ENCODE data around the gene KLHL29.

KLHL29 gene

DNA sequence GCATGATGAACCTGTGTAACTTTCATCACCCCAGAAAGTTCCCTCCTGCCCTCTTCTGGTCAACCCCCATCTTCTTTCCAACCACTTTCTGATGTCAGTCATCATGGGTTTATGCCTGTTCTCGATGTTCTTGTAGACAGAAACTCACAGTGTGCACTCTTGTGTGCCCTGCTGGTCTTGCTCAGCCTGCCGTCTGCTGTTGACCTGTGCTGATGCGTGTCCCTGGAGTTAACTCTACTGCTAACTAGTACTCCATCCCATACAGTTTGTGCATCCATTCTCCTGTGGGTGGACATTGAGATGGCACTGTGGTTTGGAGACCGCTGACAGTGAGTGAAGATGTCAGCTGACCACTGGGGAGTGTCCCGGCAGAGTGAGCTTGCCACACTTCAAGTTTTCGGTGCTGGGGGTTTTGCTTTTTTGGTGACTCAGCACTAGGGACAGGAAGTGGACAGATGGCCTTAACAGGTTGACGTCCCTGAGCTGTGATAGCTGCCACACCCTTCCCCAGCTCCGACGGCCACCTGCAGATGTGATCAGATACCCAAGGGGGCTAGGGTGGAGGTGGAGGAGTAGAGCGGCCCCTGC lies 14.8 kb downstream of the KLHL29 start:
- no peak for DNase-seq (ENCODE audit: low spot score)

DNA sequence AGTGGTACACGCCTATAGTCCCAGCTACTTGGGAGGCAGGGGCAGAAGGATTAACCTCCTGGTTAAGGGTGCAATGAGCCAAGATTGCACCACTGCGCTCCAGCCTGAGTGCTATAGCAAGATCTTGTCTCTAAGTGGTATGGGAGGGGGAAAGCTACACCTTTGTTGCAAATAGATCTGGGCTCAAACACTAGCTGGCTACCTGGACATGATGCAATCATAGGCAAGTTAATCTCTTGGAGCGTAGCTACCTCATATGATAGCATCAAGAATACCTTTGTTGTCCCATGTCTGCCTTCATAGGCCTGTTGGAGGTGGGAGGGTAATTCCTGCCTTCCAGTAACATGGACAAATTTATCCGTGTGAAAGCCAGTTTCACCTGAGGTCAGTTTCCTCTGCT lies 15.7 kb downstream of the KLHL29 start:
- DNase-seq (ENCODE audit: low spot score) = no peak

DNA sequence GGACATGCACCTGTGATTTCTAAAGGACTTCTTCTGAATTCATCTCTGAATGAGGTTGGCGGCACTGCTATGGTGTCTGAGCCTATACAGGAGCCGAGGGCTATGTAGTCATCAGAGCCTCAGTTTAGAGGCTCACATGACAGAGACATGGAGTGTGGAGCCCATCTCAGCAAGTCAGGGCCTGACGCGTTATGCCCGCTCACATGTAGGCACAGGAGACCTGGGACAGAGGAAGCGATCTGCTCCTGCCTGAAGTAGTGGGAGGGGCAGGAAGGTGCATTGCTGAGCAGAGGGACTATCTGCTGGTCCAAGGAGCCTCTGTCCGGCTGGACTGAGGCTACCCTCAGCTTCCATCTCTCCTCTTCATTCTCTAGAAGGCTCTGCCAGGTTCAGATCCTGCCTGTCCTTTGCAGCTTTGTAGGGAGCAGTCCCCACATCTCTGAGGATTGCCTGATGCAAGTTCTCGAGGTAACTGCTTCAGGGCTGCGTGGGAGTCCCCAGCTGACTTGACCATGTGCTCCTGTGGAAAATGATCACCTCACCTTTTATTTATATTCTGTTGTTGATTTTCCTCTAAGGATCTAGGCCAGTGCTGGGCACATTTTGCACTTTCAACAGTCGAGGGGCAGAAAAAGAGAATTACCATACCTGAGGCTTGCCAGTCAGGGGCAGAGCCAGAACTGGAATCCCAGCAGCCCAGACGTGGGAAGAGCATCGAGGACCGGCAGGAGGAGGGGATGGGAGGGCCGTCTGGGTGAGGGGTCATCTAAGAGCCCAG lies 16.6 kb downstream of the KLHL29 start:
- DNase-seq (ENCODE audit: low spot score) = no peak

DNA sequence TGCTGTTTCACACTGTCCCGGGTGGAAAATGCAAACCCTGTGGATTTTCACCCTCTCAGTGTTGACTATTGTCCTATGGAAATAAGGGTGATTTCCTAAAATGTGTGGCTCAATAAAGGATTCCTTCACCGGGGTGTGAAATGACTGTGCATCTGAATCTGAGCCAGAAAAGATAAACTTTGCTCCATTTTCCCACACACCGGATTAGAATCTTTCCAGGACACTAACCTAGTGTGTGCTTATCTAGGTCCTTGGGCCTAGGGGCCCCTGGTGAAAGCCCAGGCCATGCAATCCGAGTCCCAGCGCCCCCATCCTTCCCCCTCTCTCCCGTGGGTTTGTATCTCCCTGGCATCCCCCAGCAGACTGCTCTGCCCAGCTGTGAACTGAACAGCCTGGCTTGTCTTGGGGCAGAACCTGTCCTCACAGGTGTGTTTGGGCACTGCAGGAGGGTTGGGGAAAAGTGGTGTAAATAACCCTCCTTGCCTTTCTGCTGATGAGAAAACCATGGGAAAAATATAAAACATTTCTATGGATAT lies 17.3 kb downstream of the KLHL29 start:
- DNase-seq (ENCODE audit: low spot score) = no peak

DNA sequence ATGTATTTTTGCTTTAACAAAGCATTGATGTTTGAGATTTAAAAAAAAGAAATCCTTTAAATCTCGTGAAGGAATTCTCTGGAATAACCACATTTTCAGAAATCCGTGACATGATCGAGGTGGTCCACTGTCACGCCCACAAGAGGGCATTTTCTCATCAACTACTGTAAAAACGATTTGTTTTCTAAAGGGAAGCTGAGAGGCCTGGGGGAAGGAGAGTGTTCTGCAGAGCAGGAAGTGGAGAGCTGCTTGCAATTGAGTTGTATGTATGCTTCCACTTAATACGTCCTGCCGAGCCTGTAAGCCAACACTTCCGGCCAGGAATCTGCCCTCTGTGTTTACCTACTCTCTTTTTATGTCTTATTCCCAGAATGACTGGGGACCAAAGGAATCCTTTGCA lies 19.4 kb downstream of the KLHL29 start:
- DNase-seq (ENCODE audit: low spot score) = peak; percentile 69

DNA sequence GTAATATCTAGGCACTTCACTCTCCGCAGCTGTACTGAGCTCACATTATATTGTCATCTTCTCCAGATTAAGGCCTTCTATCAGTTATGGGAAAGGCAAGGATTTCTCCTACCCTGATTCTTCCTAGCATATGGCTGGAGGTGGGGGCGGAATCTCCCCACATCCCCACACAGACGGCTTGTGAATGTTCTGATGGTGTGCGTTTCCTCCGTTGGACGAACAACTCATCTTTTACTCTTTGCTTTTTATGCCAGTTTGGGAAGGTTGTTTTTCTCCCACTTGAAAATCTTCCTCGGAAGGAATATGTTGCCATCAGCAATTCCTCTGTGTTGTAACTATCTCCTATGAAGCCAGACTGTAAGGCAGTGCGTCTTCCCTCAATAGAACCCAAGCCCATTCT lies 24.3 kb downstream of the KLHL29 start:
- peak; percentile 45 for DNase-seq (ENCODE audit: low spot score)

DNA sequence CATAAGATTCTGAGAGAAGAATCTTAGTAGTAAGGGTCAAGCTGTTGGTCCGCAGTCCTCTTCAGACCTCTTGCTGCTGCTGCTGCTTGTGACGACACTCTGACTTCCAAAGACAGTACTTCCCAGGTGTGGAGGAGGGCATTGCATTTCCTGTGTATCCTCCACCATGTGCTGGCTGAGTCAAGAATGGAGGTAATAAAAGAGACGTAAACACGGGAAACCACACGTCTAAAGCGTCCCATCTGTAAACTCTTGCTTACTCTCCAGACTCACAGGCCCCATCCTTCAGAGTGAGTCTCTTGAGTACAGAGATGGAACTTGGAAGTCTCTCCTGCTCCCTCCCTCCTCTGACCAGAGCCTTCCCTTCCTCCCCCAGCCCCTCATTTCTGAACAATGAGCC lies 25.6 kb downstream of the KLHL29 start:
- DNase-seq (ENCODE audit: low spot score) = no peak

DNA sequence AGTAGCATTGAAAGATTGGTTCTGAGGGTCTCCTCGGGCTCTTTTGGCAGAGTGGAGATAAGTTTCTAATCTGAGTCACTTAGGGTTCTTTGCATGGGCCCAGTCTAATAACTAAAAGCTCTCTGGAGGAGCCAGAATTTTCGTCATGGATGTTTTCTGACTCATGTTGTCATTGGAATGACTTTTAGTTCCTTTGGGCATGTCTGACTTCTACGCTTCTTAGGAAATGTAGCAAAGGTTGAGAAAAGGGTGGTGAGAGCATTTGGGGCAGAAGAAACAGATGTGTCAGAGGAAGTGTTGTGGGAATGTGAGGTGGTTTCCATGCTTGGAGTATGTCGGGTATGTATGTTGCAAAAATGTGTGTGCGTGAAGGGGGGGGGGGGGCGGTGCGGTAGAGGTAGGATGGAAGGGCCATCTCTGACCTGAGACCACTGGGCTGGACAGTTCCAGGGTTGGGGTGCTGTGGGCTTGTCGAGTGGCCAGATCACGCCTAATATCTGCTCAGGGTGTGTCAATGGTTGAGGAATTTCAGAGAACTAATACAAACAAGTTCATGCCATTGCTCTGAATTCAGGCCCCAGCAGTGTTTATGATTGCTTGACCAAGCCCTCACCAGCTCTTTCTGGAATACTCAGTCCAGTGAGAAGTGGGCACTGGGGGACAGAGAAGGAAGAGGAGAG lies 26.9 kb downstream of the KLHL29 start:
- no peak for DNase-seq (ENCODE audit: low spot score)

DNA sequence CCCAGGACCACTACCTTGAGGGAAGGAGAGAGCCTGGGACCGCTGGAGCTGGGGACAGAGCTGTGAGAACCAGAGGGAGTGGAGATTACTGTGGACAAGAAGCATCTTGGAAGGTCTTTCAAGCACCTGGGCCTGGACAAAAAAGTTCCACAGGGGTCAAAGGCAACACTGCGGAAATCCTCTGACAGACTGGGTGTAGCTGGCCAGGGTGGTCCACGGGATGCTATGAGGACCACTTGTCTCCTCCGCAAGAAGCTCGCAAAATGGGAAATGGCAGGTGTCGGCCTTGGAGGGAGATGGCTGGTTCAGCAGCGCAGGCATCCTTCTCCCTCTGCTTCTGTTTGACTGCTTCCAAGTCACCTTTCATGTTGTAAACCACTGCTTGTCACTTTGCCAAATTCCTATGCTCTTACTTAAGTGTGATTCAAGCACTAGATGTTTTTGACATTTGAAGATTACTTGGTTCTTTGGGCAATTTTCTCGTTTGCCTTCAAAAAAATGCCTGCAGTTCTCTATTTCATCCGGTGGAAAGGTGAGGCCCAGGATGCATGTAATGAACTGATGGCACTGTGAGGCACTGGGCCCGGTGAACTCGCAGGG lies 27.7 kb downstream of the KLHL29 start:
- DNase-seq (ENCODE audit: low spot score) = no peak

DNA sequence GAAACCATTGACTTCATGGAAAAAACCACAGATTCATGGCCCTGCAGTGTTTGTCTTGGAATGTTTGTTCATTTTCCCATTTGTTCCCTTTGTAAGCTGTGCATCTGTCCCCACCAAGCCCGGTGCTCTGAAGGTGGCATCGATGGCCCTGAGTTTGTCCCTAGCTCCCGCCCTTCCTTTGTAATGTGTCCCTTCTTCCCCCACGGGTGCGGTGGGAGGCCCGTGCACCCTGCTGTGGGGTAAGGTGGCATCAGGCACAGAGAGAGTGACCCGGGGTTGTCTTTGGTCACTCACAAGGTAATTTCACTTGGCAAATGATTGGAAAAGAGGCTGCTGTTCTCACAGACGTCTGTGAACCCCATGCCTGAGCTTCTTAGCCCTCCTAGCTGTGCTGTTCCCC lies 28.7 kb downstream of the KLHL29 start:
- DNase-seq (ENCODE audit: low spot score) = no peak

DNA sequence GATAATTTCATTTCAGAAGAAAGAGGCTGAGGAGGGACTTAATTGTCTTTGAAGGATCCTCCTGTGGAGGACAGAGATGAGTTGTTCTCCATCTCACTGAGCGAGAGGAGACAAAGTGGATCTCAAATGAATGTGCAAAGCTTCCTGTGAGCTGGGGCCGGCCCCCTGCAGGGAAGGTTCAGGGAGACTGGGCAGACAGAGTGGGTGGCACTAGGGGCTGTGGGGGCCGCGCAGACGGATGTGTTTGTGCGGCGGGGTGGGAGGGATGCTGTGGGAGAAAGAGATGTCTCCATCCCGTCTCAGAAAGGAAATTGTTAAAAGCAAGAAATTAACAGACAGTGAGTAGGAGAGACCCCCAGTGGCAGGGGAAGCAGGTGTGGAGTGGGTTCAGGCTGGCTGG lies 29.1 kb downstream of the KLHL29 start:
- DNase-seq (ENCODE audit: low spot score) = no peak

DNA sequence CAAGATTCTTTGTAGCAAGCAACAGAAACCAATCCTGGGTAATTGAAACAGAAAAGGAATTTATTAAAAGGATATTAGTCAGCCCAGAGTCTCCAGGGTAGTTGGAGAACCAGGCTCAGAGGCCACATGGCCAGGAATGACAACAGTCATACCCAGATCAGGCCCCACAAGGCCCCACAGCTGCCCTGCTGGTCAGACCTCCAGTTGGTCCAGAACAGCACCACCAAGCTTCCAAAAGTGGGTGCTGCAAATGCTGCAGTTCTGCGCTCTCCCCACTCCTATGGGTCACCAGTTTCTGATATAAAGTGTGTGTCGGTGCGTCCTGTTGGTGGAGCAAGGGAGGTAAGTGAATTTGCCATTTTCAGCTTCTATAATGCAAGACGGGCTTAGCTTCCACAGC lies 29.9 kb downstream of the KLHL29 start:
- DNase-seq (ENCODE audit: low spot score) = no peak

DNA sequence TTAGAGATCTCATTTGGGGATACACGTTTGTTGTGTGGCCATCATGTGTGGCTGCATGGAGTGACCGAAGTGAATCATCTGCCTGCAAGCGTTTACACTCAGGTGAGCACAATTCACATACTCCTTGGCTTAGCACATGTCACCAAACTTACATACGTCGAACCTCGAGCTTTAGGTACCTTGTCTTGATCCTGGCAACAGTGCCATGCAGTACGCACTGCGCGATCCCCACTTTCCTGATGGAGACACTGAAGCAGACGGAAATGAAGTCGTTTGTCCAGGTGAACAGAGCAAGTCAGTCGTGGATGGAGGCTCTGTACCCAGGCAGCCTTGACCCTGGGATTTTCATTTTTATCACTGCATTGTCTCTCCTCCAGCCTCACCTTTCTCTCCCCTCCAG lies 32.3 kb downstream of the KLHL29 start:
- no peak for DNase-seq (ENCODE audit: low spot score)

DNA sequence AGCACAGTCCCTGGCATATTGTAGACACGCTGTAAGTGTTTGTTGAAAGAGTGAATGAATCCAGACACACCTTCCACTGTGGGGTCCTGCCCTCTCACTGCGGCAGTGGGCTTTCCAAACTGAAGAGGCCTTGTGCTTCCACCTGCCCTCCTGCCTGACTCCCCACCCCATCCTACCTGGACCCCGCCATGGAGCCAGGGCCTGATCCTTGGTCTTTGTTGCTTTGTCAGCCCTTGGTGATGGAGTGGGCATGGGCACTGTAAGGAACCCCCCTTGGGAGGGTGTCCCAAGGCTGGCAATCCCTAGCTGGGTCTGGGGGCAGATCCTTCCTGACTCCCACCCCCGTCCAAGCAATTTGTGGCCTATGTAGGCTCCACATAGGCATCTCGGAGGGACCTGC lies 33.1 kb downstream of the KLHL29 start:
- DNase-seq (ENCODE audit: low spot score) = no peak

DNA sequence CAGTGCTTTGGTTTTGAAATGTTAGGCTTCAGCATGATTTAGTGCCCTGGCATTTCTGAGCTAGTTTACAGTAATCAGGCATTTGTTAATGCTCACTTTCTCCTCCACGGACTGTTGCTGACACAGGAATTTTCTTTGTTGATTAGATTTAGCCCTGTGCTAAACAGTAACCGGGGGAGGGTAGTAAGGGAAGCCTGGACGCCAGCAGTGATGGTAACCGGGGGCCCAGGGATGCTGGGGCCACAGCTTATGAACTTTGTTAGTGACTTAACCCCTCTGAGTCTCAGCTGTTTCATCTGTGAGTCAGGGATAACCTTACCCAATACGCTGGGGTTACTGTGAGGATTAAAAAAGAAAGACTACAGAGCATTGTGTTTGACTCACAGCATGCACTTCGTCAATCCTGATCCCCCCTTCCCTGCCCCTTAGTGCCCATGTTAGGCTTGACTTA lies 33.5 kb downstream of the KLHL29 start:
- DNase-seq (ENCODE audit: low spot score) = no peak

DNA sequence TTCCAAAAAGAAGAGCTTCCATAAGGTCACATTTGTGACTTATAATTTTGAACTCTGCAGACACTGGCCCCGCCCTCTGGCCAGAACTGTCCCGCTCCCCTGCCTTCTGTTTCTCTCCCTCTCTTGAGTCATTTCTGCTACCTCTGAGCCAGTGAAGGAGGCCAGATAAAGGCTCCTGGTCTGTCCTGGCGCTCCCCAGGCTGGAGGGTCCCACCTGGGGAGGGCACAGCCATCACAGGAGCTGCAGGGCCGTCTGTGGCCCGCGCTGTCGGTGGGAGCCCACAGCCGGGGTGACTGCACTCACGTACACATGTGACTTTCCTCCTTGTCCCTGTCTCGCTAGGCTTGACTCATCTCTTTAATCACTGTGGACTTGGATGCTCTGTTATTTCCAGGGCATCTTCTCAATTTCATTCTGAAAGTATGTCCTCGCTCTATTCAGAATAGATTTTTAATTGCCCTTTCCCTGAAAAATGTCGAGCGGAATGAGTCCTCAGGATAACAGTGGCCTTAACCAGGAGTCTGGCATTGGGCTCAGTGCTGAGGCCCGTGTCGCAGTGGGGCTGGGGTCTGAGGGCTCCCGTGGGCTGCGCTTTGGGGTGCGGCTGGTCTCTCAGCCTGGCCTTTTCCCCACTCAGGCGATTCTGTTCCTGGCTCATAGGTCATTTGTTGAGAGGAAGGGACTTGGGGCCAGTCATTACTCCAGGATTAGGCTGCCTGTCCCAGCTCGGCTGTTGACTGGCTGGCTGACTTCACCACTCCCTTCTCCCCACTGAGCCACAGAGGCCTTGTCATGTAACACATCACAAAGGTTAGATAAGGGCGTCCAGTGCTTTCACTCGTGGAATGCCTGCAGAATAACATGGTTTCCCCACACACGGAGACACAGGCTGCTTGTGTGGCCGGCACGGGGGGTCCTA lies 34.5 kb downstream of the KLHL29 start:
- no peak for DNase-seq (ENCODE audit: low spot score)

DNA sequence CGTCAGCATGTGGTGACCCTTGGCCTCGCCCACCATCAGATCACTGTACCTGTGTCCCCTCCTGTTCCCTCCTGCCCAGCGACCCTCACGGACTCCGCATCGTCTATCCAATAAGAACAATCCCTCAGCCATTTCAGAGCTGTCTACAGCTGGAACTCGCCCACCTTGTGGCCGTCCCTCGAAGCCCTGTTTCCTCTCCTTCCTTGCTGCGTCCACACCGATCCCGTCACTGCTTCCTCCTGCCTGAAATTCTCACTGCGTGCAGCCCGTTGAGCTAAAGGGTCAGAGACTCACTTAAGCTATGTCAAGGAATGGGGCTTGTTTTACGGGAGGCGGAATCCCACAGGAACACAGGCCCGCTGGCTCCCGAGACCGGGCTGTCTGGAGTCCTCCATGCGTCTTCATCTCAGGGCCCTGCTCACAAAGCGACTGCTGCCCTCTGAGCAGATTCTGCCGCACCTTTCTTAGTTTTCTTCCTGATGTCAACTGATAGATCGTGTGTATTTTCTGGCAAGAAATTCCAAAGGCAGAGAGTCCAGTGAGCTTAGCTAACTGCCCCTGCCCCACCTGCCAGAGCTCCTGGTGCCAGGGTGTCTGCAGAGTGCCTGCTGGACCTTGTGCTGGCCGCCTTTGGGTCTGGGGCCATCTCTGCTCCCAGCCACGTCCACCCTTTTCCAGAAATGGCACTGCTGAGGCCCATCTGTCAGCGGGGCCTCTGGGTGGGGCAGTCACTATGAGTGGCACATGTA lies 35.3 kb downstream of the KLHL29 start:
- DNase-seq (ENCODE audit: low spot score) = no peak

DNA sequence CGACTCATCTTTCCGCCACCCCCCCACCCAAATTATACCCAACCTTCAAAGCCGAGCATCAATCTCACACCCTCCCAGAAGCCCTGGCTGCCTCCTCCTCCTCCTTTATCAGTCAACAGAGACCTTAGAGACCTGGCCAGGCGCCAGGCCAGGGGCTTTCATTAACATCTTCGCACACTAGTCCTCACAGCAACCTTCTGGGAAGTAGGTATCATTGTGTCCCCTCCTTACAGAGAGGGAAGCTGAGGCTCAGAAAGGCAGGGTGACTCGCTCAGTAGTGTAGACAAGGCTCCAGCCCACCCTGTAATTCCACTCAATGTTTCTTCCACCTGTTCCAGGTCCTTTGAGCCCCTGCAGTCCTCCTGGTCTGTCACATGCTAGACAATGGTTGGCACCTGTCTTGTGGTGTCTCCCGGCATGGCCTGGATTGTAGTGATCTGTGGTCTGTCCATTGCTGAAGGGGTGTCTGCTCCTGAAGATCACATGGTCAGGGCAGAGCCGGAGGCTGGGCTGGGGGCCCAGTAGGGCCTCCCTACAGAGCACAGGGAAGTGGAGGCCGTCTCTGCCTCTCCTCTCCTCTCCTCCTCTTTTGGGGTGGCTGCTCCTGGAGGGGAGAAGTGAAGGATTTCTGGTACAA lies 36.0 kb downstream of the KLHL29 start:
- no peak for DNase-seq (ENCODE audit: low spot score)

DNA sequence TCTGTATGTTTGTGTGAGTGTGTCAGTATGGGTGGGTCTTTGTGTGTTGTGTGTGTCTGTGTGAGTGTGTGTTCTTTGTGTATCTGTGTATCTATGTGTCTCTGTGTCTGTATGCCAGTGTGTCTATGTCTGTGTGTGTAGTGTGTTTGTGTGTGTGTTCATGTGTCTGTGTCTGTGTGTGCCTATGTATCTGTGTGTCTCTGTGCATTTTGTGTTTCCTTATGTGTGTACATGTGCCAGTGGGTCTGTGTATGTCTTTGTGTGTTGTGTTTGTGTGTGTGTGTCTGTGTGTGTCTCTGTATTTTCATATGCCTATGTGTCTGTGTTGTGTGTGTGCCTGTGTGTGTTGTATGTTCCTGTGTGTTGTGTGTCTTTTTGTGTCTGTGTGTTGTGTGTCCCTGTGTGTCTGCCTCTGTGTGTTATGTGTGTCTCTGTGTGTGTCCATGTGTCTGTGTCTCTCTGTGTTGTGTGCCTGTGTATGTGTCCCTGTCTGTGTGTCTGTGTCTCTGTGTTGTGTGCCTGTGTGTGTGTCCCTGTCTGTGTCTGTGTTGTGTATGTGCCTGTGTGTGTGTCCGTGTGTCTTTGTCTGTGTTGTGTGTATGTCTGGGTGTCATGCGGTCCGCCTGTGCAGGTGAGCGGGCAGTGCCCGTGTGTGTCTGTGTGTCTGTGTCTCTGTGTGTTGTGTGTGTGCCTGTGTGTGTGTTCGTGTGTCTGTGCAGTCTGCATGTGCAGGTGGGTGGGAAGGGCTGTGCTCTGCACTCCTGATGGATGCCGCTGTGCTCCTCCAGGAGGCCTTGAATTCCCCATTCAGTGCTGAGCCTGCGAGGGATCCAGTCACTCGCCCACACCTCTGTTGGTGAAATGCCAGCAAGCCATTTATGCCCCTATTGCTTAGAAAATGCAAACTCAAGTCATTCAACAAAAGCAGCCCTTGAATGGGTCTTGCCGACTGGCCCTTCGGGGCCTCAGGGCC lies 37.4 kb downstream of the KLHL29 start:
- DNase-seq (ENCODE audit: low spot score) = no peak

Measured in Ammon's horn (tissue), 1 donor.